COLO829 (cell line): ENCODE measurements around the gene ITGB5.
"Not testable (repeated sequence)": the region's sequence is repeated elsewhere in the genome, so short reads cannot be mapped to it uniquely, and the experiment has no call there.

ENCODE experiments used
- DNase-seq: peaks from one replicate; pipeline ENCODE4 v3.0.0; 2012; ENCODE audit warnings: low spot score

The ITGB5 gene

DNA sequence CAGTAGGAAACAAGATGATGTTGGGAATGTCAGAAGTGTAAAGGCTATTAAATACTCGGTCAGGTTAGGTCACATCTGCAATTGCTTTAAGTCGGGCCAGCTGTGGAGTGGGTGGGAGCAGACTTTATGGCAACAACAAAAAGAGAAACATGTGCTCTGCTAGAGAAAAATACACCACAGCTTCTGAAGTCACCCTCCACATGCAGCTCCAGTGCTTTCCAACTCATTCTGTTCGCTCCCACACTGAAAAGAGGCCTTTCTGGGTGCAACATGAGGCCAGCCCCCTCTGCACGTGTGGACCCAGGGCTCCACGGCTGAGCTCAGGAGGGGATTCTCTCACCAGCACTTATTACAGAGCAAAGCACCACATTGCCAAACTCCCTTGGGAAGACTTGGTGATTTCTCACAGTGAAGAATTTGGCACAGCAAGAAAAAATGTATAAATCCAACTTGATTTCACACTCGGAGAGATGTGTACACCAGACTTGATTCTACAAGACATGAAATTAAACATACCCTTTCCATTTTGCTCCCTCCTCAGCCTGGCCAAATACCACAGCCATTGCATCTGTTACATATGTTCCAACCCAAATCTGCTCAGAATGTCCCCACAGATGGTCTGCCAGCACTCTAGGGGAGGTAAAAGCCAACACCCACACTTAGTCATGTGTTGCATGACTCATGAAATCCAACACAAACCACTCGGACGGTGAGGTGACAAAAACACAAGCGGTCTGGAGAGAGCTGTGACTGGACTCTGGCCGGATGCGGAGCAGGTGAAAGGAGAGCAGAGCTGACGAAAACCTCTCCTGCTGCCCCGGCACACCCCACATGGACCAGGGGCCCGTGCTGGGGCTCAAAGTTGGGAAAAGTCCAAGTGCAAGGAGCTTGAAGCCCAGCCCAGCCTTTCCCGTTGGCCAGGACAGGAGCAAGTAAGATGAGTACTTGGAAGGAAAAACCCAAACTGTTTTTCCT lies 74.6 kb downstream of the ITGB5 start:
- peak; percentile 83 for DNase-seq

- no peak for DNase-seq
Observed at GRCh38 chr3:124811436-124811835, 75.7 kb downstream of the ITGB5 start.

DNA sequence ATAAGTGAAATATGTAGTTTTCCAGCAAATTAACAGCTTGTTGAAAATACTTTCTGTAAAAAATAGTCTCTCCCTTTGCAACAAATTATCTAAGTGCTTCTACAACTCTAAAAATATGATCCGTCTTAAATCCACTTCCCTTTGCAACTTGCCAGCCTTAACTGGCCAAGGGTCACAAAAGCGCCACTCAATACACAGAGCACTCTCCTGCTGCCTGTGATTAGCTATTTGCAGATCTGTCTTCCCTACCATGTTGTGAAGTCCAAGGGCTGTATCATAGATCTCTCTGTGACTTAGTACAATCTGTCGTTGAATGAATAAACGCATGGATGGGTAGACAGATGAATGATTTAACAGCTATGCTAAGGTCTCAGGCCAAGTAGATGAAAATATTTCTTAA lies 76.2 kb downstream of the ITGB5 start:
- DNase-seq, result no peak

GRCh38 chr3:124809039-124809438 lies 78.1 kb downstream of the ITGB5 start:
- no peak for DNase-seq

DNA sequence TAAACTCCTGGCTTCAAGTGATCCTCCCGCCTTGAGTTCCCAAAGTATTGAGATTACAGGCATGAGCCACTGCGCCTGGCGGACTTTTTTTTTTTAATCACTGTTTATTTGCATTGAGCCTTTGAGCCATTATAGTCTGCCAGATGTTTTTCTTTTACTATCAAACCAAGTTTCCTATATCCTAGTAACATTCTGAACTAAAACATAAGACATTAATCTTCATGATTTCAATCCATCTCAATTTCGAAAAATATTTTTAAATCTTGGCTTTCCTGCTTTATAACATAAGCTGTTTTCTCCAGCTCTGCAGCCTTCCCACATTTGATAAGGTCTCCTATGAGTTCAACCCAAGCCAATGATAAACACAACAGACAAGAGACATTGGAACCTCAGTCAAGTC lies 81.5 kb downstream of the ITGB5 start:
- no peak for DNase-seq

- no peak for DNase-seq
Observed at GRCh38 chr3:124804875-124805274, 82.3 kb downstream of the ITGB5 start.

DNA sequence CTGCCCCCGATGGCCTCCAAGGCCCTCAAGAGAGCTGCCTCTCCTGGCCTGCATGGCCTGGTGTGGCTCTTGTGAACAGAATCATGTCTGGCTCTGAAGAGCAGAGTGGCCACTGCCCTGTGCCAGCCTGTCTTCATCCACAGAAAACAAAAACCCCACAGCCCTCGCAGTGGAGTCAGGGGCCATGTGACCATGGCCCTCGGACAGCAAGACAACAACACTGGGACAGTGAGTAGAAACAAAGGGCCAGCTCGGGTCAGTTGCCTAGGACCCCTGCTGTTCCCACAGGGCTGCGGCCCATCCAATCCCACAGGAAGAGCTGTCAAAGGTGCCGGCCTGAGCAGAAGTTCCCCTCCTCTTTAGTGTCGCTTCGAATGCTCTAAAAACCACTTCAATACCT lies 84.5 kb downstream of the ITGB5 start:
- no peak for DNase-seq

GRCh38 chr3:124802061-124802698 lies 85.0 kb downstream of the ITGB5 start:
- DNase-seq, result no peak

- DNase-seq, result peak; percentile 20
Observed at GRCh38 chr3:124800511-124801258, 86.5 kb downstream of the ITGB5 start.

DNA sequence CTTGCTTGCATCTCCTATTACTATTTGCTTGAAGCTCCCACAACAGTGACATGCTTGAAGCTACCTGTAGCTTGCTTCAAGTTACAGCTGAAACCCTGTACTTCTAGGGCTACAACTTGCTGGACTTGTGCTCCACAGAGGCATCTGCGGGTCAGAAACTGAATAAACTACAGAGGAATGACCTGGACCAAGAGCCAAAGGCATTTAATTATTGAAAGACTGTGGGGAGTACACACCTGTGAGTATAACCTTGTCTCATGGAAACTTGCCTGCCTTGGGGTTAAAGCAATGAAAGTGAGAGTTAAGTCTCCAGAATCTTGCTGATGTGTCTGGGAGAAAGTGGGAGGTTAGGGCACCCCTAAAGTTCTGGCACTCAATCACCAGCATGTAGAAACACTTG lies 87.1 kb downstream of the ITGB5 start:
- no peak for DNase-seq

DNA sequence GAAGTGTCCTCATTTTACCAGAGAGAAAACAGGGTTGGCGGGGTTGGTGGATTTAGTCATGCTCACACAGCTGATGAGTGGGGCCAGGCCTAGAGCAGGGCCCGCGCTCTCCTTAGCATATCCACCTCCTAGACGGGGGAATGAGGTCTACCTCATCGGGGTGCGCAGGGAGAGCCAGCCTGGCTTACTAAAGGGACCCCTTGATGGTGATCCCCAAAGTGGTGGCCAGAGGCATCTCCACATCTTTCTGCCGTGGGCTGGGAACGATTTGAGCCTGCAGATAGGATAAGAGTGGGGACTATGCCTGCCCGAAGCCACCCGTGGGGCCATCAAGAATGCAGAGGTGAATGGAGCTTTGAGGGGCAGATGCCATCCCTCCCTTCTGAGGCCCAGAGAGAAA lies 87.5 kb downstream of the ITGB5 start:
- DNase-seq, result no peak

DNA sequence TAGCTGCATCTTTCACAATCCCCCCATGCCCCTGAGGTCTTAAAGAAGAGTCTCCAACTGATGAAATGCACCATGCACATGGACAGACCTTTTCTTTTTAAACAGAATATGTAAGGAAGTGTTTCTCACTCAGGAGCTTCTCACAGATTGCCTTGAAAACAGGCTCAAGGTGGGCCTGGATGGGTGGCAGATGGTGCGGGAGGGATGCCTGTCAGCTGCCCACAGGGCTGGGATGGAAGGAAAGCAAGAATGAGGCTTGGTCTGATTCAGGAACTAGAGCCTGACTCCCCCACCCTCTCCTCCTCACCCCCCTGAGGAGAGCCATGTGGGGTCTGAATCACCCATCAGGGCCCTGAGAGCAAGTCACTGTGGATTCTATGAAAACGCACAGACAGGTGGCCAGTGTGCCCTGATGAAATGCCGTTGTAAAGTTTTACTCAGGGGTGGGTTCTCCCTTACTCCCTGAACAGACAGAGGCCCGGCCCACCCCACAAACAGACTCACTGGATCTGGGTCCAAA lies 89.7 kb downstream of the ITGB5 start:
- no peak for DNase-seq

- DNase-seq, result no peak
Observed at GRCh38 chr3:124796477-124796876, 90.7 kb downstream of the ITGB5 start.

DNA sequence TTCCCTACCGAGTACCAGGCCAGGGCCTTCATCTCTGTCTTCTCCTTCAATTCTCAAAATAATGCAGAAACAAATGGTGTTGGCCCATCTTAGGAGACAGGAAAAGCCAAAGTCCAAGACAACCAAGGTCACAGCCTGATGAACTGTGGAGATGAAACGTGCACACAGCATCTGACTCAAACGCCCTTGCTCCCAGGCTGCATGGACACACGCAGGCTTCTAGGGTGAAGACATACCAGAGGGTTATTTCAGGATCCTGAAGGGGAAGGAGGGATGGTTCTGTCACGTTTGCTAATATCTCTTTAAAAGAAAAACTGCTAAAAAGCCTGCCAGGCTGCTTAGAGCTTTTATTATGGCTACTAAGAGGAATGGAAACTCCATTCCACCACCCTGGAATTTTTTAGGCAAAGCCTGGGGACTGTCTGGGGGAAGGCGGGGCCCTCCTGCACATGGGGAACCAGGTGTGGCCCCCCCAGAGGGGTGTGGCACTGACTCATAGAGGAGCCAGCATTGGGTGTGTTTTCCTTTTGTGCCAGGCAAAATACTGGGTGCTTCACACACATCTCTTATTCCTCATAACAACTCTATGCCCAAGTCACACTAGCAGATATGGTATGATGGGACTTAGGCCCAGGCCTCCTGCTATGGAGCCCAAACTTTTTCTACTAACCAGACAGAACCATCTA lies 94.0 kb downstream of the ITGB5 start:
- DNase-seq, result no peak

- no peak for DNase-seq
Observed at GRCh38 chr3:124792341-124793040, 94.7 kb downstream of the ITGB5 start.

- no peak for DNase-seq
Observed at GRCh38 chr3:124791639-124792151, 95.5 kb downstream of the ITGB5 start.

DNA sequence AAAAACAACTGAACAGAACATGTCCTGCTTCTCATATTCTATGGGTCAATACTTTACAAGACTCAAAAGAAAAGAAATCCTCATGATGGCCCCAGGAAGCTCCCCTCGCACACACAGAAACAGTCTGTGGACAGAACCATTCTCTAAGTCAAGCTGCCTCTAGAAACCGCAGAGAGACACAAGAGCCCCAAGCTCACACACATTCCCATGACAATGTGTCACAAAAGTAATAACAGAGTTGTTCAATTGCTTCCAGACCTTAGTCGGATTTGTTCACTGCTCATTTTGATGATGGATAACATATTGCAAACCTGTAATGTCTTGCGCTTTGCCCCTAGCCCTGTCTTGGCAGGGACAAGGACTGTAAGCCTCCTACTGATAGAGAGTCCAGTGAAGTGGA lies 96.0 kb downstream of the ITGB5 start:
- no peak for DNase-seq

GRCh38 chr3:124789103-124789502 lies 98.1 kb downstream of the ITGB5 start:
- not testable (repeated sequence) for DNase-seq

GRCh38 chr3:124788254-124788745 lies 98.9 kb downstream of the ITGB5 start:
- DNase-seq, result no peak

GRCh38 chr3:124787476-124788195 lies 99.5 kb downstream of the ITGB5 start:
- DNase-seq, result no peak
